ENCODE results near the gene NUBP2. TPM values are rescaled to one million over a fixed set of nuclear protein-coding genes. Genes with fewer than 3 reads are reported as not detected.

NUBP2 gene
- total and polyA plus RNA-seq, 2 donors (not counting 3 experiments of a cell fraction or from before 2014, with no cell fraction given) = 55.0 to 69.6 TPM

DNA sequence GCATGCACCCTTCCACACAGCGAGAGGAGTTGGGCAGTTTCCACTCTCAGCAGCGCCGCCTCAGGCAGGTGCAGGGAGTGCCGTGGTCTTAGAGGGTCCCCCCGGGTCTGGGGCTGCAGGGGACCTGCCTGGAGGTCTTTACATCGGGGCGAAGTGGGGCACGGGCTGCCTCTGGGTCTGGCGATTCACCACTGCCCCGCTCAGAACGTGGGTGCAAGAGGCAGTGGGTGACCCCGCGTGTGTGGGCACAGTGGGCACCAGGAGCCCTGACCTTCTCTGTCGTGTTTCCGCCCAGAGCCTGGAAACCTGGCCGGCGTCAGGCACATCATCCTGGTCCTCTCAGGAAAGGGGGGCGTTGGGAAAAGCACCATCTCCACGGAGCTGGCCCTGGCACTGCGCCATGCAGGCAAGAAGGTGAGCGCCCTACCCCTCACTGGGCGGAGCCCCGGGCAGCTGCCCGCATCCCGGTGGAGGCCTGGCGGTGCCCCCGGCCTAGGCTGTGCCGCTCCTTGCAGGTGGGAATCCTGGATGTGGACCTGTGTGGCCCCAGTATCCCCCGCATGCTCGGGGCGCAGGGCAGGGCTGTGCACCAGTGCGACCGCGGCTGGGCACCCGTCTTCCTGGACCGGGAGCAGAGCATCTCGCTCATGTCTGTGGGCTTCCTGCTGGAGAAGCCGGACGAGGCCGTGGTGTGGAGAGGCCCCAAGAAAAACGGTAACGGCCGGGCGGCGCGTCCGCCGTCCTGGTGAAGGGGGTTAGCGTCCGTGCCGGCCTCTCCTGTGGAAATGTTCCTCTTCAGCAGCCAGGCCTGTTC lies 3.7 kb downstream of the NUBP2 start:
- TF ChIP-seq FOS (IDR thresholded peaks at IDR 0.05; ENCODE audit: borderline replicate concordance, insufficient read depth, low read length) = no peak
- TF ChIP-seq, protein P1, sequence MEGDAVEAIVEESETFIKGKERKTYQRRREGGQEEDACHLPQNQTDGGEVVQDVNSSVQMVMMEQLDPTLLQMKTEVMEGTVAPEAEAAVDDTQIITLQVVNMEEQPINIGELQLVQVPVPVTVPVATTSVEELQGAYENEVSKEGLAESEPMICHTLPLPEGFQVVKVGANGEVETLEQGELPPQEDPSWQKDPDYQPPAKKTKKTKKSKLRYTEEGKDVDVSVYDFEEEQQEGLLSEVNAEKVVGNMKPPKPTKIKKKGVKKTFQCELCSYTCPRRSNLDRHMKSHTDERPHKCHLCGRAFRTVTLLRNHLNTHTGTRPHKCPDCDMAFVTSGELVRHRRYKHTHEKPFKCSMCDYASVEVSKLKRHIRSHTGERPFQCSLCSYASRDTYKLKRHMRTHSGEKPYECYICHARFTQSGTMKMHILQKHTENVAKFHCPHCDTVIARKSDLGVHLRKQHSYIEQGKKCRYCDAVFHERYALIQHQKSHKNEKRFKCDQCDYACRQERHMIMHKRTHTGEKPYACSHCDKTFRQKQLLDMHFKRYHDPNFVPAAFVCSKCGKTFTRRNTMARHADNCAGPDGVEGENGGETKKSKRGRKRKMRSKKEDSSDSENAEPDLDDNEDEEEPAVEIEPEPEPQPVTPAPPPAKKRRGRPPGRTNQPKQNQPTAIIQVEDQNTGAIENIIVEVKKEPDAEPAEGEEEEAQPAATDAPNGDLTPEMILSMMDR (IDR thresholded peaks at IDR 0.05; ENCODE audit: extremely low read depth in 1 of 2, insufficient read depth in 1 of 2, low read depth in 1 of 2, low read length in 2 of 2) = peak in 1 of 2 donors; percentile 2
- Histone ChIP-seq H4K20me1 (replicated peaks; ENCODE audit: control insufficient read depth, extremely low read depth, insufficient read depth, low read length) (no peaks in the 10 kb centered on the region), H3K36me3 (ENCODE audit: control insufficient read depth in 2 of 2, extremely low read depth in 1 of 2, insufficient read depth in 2 of 2, low read length in 2 of 2) (peaks cover 0 to 23% of the 10 kb centered on the region in 2 experiments), H3K4me2 (ENCODE audit: insufficient read depth, low read length) (no peak overlapping the region), H3K4me3 (replicated peaks in 1 of 3; ENCODE audit: insufficient read depth in 1 of 3, low read depth in 1 of 3, low read length in 3 of 3) (no peak overlapping the region), H2AFZ (ENCODE audit: low read depth, low read length) (no peak overlapping the region), H3K9me1 (replicated peaks; ENCODE audit: control insufficient read depth, extremely low read depth, insufficient read depth, low read length) (no peaks in the 10 kb centered on the region), H3K9me3 (replicated peaks; ENCODE audit: control insufficient read depth, insufficient read depth, low read length) (no peaks in the 10 kb centered on the region), H3K27ac (ENCODE audit: insufficient read depth, low read depth, low read length) (no peak overlapping the region), H3K4me1 (ENCODE audit: control insufficient read depth, extremely low read depth, insufficient read depth, low read length) (peaks cover 8% of the 10 kb centered on the region), H3K27me3 (ENCODE audit: control insufficient read depth in 2 of 2, insufficient read depth in 2 of 2, low read length in 2 of 2) (no peaks in the 10 kb centered on the region), H3K79me2 (ENCODE audit: control insufficient read depth, insufficient read depth, low read length) (peaks cover 25% of the 10 kb centered on the region), H3K9ac (replicated peaks; ENCODE audit: extremely low read depth, insufficient read depth, low read length) (no peak overlapping the region)
- CTCF ChIA-PET = no interaction called here
- POLR2A ChIA-PET = no interaction called here
- no peak for DNase-seq (ENCODE audit: low read depth, low spot score)
- dilution Hi-C loops (cut with MboI; ENCODE audit: extremely low pct_ligation_motif_present, low sequenced_read_pairs) (no loop called here), intact Hi-C loops (cut with micrococcal nuclease) (loop anchor here (10.0 kb wide), 1 partner anchor 482 kb away; the partner anchor contains the start of gene UBE2I)
- no peak for FAIRE-seq
- BruUV-seq (replicated peaks) = no TSS peak

DNA sequence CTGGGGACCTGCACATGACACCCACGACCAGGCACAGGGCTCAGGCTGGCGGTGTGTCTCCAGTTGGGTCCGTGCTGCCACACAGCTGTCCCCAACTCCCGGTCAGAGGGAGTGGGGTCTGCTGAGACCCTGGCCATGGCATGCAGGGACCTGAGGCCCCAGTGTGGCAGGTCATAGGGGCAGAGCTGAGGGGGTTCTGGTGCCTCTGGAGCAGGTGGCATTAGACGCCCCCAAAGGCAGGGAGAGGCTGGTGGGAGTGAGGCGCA lies 4.2 kb downstream of the NUBP2 start:
- peaks cover 25% of the 10 kb centered on the region for H3K79me2 ChIP-seq (ENCODE audit: control insufficient read depth, insufficient read depth, low read length)

More for the DNA sequence above, 4.2 kb downstream of the NUBP2 start:
- H3K4me2 ChIP-seq (ENCODE audit: insufficient read depth, low read length) = no peak overlapping the region
- DNase-seq (ENCODE audit: low read depth, low spot score) (no peak), FAIRE-seq (no peak)
- ChIA-PET CTCF (no interaction called here), POLR2A (no interaction called here)
- BruUV-seq (replicated peaks) = no TSS peak
- H2AFZ ChIP-seq (ENCODE audit: low read depth, low read length) = no peak overlapping the region
- no peaks in the 10 kb centered on the region for H3K9me3 ChIP-seq (replicated peaks; ENCODE audit: control insufficient read depth, insufficient read depth, low read length)
- no peaks in the 10 kb centered on the region for H3K27me3 ChIP-seq (ENCODE audit: control insufficient read depth in 2 of 2, insufficient read depth in 2 of 2, low read length in 2 of 2)
- TF ChIP-seq EZH2 (IDR thresholded peaks at IDR 0.05; ENCODE audit: borderline replicate concordance, low read depth, low read length, severe bottlenecking) (no peak), FOS (IDR thresholded peaks at IDR 0.05; ENCODE audit: borderline replicate concordance, insufficient read depth, low read length) (no peak), POLR2A (IDR thresholded peaks at IDR 0.05; ENCODE audit: low read depth, low read length) (no peak), MYC (IDR thresholded peaks at IDR 0.05; ENCODE audit: low read depth, low read length) (no peak), GATA2 (IDR thresholded peaks at IDR 0.05; ENCODE audit: insufficient read depth, insufficient read length, low read depth, low read length) (no peak), POLR2AphosphoS5 (IDR thresholded peaks at IDR 0.05; ENCODE audit: insufficient read depth, low read depth, low read length) (no peak), JUN (IDR thresholded peaks at IDR 0.05; ENCODE audit: borderline replicate concordance, insufficient read depth, insufficient read length, low read depth) (no peak)
- TF ChIP-seq, protein P1 (IDR thresholded peaks at IDR 0.05; ENCODE audit: extremely low read depth in 1 of 2, insufficient read depth in 1 of 2, low read depth in 1 of 2, low read length in 2 of 2) = no peak
- TF ChIP-seq, protein P2, sequence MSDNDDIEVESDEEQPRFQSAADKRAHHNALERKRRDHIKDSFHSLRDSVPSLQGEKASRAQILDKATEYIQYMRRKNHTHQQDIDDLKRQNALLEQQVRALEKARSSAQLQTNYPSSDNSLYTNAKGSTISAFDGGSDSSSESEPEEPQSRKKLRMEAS (IDR thresholded peaks at IDR 0.05; ENCODE audit: insufficient read depth, insufficient read length) = no peak
- no peaks in the 10 kb centered on the region for H3K9me1 ChIP-seq (replicated peaks; ENCODE audit: control insufficient read depth, extremely low read depth, insufficient read depth, low read length)
- dilution Hi-C loops (cut with MboI; ENCODE audit: extremely low pct_ligation_motif_present, low sequenced_read_pairs) (no loop called here), intact Hi-C loops (cut with micrococcal nuclease) (loop anchor here (10.0 kb wide), 1 partner anchor 482 kb away; the partner anchor contains the start of gene UBE2I)
- H4K20me1 ChIP-seq (replicated peaks; ENCODE audit: control insufficient read depth, extremely low read depth, insufficient read depth, low read length) = no peaks in the 10 kb centered on the region
- H3K9ac ChIP-seq (replicated peaks; ENCODE audit: extremely low read depth, insufficient read depth, low read length) = no peak overlapping the region
- H3K36me3 ChIP-seq (ENCODE audit: control insufficient read depth in 2 of 2, extremely low read depth in 1 of 2, insufficient read depth in 2 of 2, low read length in 2 of 2) = peaks cover 0 to 23% of the 10 kb centered on the region in 2 experiments
- H3K4me1 ChIP-seq (ENCODE audit: control insufficient read depth, extremely low read depth, insufficient read depth, low read length) = peaks cover 5% of the 10 kb centered on the region
- H3K27ac ChIP-seq (ENCODE audit: insufficient read depth, low read depth, low read length) = no peak overlapping the region
- H3K4me3 ChIP-seq (replicated peaks in 1 of 3; ENCODE audit: insufficient read depth in 1 of 3, low read depth in 1 of 3, low read length in 3 of 3) = no peak overlapping the region
